ENCODE measurements around the gene ATP11B.

- TF ChIP-seq EP300 (IDR thresholded peaks at IDR 0.05; ENCODE audit: borderline replicate concordance), result no peak
- TF ChIP-seq, protein P1, sequence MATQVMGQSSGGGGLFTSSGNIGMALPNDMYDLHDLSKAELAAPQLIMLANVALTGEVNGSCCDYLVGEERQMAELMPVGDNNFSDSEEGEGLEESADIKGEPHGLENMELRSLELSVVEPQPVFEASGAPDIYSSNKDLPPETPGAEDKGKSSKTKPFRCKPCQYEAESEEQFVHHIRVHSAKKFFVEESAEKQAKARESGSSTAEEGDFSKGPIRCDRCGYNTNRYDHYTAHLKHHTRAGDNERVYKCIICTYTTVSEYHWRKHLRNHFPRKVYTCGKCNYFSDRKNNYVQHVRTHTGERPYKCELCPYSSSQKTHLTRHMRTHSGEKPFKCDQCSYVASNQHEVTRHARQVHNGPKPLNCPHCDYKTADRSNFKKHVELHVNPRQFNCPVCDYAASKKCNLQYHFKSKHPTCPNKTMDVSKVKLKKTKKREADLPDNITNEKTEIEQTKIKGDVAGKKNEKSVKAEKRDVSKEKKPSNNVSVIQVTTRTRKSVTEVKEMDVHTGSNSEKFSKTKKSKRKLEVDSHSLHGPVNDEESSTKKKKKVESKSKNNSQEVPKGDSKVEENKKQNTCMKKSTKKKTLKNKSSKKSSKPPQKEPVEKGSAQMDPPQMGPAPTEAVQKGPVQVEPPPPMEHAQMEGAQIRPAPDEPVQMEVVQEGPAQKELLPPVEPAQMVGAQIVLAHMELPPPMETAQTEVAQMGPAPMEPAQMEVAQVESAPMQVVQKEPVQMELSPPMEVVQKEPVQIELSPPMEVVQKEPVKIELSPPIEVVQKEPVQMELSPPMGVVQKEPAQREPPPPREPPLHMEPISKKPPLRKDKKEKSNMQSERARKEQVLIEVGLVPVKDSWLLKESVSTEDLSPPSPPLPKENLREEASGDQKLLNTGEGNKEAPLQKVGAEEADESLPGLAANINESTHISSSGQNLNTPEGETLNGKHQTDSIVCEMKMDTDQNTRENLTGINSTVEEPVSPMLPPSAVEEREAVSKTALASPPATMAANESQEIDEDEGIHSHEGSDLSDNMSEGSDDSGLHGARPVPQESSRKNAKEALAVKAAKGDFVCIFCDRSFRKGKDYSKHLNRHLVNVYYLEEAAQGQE (IDR thresholded peaks at IDR 0.05; ENCODE audit: low read depth), result no peak
- TF ChIP-seq TEAD4 (IDR thresholded peaks at IDR 0.05), result no peak
- TF ChIP-seq CEBPB (IDR thresholded peaks at IDR 0.05), result no peak
- no peak for TF ChIP-seq RAD21 (IDR thresholded peaks at IDR 0.05; ENCODE audit: low read depth)
- TF ChIP-seq YY1 (IDR thresholded peaks at IDR 0.05; ENCODE audit: low read depth), result no peak
- TF ChIP-seq CREB1 (IDR thresholded peaks at IDR 0.05; ENCODE audit: low read depth), result no peak
- no peak for TF ChIP-seq MAX (IDR thresholded peaks at IDR 0.05)
- TF ChIP-seq NFIC (IDR thresholded peaks at IDR 0.05), result no peak
Observed at GRCh38 chr3:182785142-182785541, 8.2 kb upstream of the ATP11B start.
